Measurements from ENCODE around the gene TASP1.

Gene TASP1

GRCh38 chr20:13574071-13574470, 64.7 kb downstream of the TASP1 start:
- DNase-seq (ENCODE audit: low read depth in 3 of 3, low spot score in 1 of 3), result no peak

DNA sequence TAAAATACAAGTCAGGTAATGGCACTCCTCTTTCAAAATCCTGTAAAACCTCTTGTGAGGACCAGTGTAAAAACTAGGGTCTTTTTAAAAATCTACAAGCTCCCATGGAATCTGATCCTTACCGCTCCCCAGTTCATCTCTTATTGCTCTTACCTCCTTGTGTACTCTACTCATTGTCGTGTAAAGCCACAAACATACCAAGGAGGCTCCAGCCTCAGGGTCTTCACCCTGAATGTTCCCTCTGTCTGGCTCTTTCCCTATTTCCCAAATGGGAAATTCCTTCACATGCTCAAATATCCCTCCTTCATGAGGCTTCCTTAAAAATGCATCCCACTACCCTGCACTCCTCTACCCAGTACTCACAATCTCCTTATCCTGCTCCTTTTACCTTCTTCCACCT, 67.1 kb downstream of the TASP1 start:
- no peak for DNase-seq (ENCODE audit: low read depth in 3 of 3, low spot score in 1 of 3)

DNA sequence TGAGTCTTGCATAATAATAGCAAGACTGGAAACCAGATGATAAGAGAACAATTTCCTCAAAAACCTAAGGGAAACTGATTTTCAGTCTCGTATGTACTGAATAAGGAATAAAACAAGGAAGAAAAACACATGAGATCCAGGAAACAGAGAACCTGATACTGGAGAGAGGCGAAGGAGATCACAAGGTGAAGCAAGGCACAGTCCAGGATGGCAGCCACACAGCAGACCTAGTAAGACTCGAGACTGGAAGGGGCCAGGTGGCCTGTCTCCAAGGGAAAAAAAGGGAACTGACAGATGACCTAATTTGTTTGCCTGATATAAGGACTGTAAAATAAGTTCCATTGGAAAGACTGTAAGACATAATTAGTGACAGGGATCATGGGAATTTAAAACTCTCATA, 71.1 kb downstream of the TASP1 start:
- no peak for DNase-seq (ENCODE audit: low read depth in 3 of 3, low spot score in 1 of 3)

DNA sequence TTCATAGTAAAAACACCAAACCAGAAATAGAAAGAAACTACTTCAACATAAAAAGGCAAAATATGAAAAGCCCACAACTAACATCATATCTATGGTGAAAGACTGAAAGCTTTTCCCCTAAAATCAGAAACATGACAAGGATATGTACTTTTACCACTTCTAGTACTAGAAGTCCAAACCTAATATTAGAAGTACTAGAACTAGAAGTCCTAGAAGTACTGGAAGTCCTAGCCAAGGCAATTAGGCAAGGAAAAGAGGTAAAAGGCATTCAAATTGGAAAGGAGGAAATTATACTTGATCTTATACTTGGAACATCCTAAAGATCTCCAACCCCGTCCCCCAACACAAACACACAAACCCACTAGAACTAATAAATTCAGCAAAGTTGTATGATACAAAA, 74.9 kb downstream of the TASP1 start:
- no peak for DNase-seq (ENCODE audit: low read depth in 3 of 3, low spot score in 1 of 3)

DNA sequence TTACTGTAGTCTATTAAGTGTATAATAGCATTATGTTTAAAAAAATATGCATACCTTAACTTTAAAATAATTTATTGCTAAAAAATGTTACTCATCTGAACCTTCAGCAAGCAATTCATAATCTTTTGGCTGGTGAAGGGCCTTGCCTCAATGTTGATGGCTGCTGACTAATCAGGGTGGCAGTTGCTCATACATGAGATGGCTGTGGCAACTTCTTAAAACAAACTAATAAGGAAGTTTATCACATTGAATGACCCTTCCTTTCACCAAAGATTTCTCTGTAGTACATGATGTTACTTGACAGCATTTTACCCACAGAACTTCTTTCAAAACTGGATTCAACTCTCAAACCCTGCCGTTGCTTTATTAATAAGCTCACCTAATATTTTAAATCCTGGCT, 84.0 kb downstream of the TASP1 start:
- no peak for DNase-seq (ENCODE audit: low read depth in 3 of 3, low spot score in 1 of 3)

- DNase-seq (ENCODE audit: low read depth in 3 of 3, low spot score in 1 of 3), result no peak
Observed at GRCh38 chr20:13554076-13554475, 84.7 kb downstream of the TASP1 start.

DNA sequence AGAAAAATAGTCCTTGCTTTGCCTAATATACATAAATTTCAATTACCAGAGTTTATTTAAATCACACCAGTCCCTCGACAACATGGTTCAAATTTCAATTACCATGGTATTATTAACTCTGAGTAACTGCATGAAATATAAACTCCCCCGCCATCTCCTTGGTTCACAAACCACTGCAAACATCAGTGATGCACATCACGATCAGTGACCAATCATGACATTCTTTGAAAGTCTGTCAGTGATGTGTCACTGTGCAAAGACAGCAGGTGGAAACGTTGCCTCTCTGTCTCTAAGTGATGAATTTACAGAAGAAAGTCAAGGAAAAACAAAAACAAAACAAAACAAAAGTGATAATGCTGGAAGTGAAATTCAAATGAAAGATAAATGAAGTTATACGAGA, 86.7 kb downstream of the TASP1 start:
- no peak for DNase-seq (ENCODE audit: low read depth in 3 of 3, low spot score in 1 of 3)

- no peak for DNase-seq (ENCODE audit: low read depth in 3 of 3, low spot score in 1 of 3)
Observed at GRCh38 chr20:13549451-13549850, 89.3 kb downstream of the TASP1 start.

DNA sequence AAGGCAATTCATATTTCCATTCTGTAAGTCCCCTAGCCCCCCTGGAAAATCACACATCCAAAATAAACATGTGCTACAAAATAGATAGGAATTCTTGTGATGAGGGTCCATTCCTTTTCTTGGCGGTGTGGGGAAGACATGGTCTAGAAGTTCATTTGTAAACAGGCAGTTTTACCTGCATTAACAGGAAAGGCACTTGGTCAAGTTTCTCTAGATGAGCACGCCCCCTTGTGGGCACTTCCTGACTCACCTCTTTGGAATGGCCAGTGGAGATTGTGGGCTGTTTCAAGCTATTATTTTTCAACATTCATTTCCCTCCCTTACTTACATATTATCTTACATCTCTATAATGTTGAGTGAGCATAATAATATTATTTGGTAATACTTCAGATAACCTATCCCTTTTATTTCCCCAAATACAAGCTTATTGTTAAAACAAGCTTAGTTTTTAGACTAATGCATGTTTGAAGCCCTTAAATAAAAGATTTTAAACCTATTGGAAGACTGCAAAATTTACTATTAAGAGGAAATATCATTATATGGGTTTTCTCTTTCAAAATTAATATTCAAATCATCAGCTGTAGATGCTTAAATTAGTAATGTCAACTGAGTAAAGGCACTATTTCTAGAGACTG, 92.1 kb downstream of the TASP1 start:
- DNase-seq (ENCODE audit: low read depth in 3 of 3, low spot score in 1 of 3), result peak; percentile 3 to 57 (median 9)

- DNase-seq (ENCODE audit: low read depth in 3 of 3, low spot score in 1 of 3), result no peak
Observed at GRCh38 chr20:13545790-13546189, 92.9 kb downstream of the TASP1 start.

DNA sequence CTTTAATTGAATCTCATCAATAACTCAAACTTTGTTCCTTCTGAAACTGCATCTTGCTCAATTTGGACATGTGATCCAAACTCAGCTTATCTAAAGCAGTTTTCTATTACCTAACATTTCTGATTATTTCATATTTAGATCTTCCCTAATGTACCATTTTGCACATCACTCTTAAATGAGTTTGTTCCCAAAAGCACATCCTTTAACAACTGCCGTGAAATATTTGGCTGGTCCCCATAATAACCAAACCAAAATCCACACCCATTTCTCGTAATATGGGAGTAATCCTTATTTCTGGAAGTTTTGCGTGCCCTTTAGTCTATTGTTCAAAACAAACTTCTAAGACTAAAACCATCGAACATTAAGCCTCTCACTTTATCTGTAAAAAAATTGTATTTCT, 94.9 kb downstream of the TASP1 start:
- no peak for DNase-seq (ENCODE audit: low read depth in 3 of 3, low spot score in 1 of 3)

GRCh38 chr20:13535627-13536026, 103.1 kb downstream of the TASP1 start:
- no peak for DNase-seq (ENCODE audit: low read depth in 3 of 3, low spot score in 1 of 3)

DNA sequence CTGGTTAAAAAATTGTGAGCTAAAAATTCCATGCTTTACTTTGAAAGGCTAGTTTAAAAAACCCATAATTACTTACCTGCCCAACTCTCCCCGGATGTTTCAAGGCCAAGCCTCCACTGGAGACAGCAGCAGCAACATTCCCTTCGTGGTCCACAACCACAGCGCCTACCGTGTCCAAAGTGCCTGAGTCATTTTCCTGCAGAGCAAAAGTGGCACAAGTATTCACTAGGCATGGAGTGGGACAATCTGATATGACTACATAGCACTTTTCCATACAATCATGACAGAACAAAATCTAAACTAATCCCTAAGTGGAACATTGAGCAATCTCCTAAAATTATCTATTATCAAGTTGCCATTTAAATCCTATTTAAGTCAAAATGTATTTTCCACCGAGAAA, 104.8 kb downstream of the TASP1 start:
- DNase-seq (ENCODE audit: low read depth in 3 of 3, low spot score in 1 of 3), result no peak

- DNase-seq (ENCODE audit: low read depth in 3 of 3, low spot score in 1 of 3), result no peak
Observed at GRCh38 chr20:13530146-13530545, 108.6 kb downstream of the TASP1 start.

- DNase-seq (ENCODE audit: low read depth in 3 of 3, low spot score in 1 of 3), result no peak
Observed at GRCh38 chr20:13526551-13526950, 112.2 kb downstream of the TASP1 start.

DNA sequence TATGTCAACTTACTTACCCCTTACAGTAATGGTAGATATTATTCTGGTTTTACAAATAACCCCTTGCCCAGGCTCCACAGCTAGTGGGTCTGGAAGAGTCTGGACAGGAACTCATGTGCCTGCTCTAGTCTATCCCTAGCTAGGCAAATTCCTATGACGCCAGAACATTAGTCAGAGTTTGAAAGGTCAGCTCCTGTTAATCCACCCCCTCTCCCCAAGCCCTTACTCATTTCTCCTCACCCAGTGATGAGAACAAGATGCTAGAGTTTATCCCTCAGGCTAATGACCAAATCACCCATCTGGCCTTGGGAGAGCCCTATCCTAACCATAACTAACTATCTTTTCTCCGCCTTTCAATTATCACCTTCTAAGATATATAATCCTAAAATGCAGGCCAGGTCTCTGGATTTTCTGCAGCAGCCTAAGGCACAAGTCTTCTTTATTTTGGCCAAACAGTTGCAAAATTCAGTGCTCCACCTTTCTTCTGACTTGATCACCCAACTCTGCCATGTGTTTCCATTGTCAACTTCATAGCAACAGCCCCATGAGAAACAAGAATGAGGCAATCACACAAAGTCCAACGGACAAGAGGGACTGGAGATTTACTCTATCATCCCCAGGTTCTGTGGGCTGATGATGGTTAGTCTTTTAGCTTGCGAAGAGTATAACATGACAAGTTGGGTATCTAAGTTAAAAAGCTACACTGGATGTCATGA, 113.3 kb downstream of the TASP1 start:
- DNase-seq (ENCODE audit: low read depth in 3 of 3, low spot score in 1 of 3), result no peak

- DNase-seq (ENCODE audit: low read depth in 3 of 3, low spot score in 1 of 3), result no peak
Observed at GRCh38 chr20:13524339-13524738, 114.4 kb downstream of the TASP1 start.

DNA sequence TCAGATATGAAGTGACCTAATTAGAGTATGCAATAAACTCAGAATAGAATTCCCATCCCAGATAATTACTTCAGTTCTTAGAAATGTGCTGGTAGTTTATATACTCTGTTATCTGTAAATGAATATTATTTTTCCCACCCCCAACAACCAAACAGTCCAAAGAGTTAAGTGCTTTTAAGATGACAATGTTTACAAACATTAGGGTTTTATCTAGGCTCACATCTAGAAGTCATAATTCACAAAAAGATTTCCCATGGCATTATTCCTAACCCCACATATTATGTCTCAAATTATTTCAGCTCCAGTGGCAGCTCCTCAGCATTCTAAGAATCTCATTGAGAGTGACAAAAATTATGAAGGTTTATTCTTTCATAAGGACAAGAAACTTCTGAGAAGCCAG, 120.9 kb downstream of the TASP1 start:
- DNase-seq (ENCODE audit: low read depth in 3 of 3, low spot score in 1 of 3), result no peak

GRCh38 chr20:13515796-13516558, 122.8 kb downstream of the TASP1 start:
- no peak for DNase-seq (ENCODE audit: low read depth in 3 of 3, low spot score in 1 of 3)

- no peak for DNase-seq (ENCODE audit: low read depth in 3 of 3, low spot score in 1 of 3)
Observed at GRCh38 chr20:13515291-13515690, 123.4 kb downstream of the TASP1 start.

GRCh38 chr20:13510837-13511488, 127.8 kb downstream of the TASP1 start:
- no peak for DNase-seq (ENCODE audit: low read depth in 3 of 3, low spot score in 1 of 3)

DNA sequence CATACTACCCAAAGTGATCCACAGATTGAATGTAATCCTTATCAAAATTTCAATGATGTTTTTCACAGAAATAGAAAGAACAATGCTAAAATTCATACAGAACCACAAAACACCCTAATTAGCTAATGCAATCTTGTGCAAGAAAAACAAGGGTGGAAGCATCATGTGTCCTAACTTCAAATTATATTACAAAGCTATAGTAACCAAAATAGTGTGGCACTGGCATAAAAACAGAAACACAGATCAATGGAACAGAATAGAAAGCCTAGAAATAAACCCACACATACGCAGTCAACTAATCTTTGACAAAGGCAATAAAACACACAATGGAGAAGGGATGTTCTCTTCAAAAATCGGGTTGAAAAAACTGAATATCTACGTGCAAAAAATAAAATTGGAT, 131.1 kb downstream of the TASP1 start:
- no peak for DNase-seq (ENCODE audit: low read depth in 3 of 3, low spot score in 1 of 3)
